Neural cell (in vitro differentiated cells): Measurements from ENCODE around the gene PTPRF. TPM values are rescaled to one million over a fixed set of nuclear protein-coding genes. Genes with fewer than 3 reads are reported as not detected.

Experiments used
- H2AFZ ChIP-seq: fragments of 200-600, 300-800 bp; sonication (generic), shearing (Covaris generic); 2 replicates; pipeline ENCODE4 v1.6.0; 2014; ENCODE audit warnings: low read depth, mild to moderate bottlenecking, antibody characterized with exemption, low read length, moderate library complexity
- H3F3A ChIP-seq: fragments of 200-600 bp; shearing (Covaris generic); 2 replicates; pipeline ENCODE4 v1.6.1; 2016; ENCODE audit warnings: mild to moderate bottlenecking, moderate library complexity, mixed read lengths, antibody characterized with exemption, low read length; ENCODE audit not compliant: insufficient read depth, poor library complexity, severe bottlenecking
- H3K27ac ChIP-seq: fragments of 200-600, 300-800 bp; sonication (generic), shearing (Covaris generic); 2 replicates; pipeline ENCODE4 v1.5.1; 2014; ENCODE audit warnings: mild to moderate bottlenecking, low read length, moderate library complexity
- H3K27me3 ChIP-seq: fragments of 300-800, 200-600 bp; sonication (generic), shearing (Covaris generic); 2 replicates; pipeline ENCODE4 v1.6.0; 2014; ENCODE audit warnings: mild to moderate bottlenecking, low read depth, low read length, moderate library complexity; ENCODE audit not compliant: insufficient read depth
- H3K36me3 ChIP-seq: fragments of 300-800, 200-600 bp; sonication (generic), shearing (Covaris generic); 2 replicates; pipeline ENCODE4 v1.5.1; 2014; ENCODE audit warnings: mild to moderate bottlenecking, antibody characterized with exemption, low read length, moderate library complexity; ENCODE audit not compliant: insufficient read depth
- H3K4me2 ChIP-seq: fragments of 300-800, 200-600 bp; sonication (generic), shearing (Covaris generic); 2 replicates; pipeline ENCODE4 v1.6.0; 2014; ENCODE audit warnings: mild to moderate bottlenecking, low read length
- H3K4me3 ChIP-seq: fragments of 300-800, 200-600 bp; sonication (generic), shearing (Covaris generic); 2 replicates; pipeline ENCODE4 v1.5.1; 2014; ENCODE audit warnings: mild to moderate bottlenecking, low read length, moderate library complexity
- H3K79me2 ChIP-seq: fragments of 200-600 bp; shearing (Covaris generic); replicated peaks from 2 replicates; pipeline ENCODE4 v1.6.0; 2014; ENCODE audit warnings: mild to moderate bottlenecking, low read length, moderate library complexity; ENCODE audit not compliant: insufficient read depth
- H3K9ac ChIP-seq: fragments of 300-800, 200-600 bp; sonication (generic), shearing (Covaris generic); 2 replicates; pipeline ENCODE4 v1.6.1; 2016; ENCODE audit warnings: mild to moderate bottlenecking, low read length, mixed read lengths
- H3K9me2 ChIP-seq: fragments of 200-600 bp; shearing (Covaris generic); 2 replicates; pipeline ENCODE4 v1.6.1; 2016; ENCODE audit warnings: mild to moderate bottlenecking, low read length, mixed read lengths; ENCODE audit not compliant: insufficient read depth
- H3K9me3 ChIP-seq: fragments of 200-600, 300-800 bp; sonication (generic), shearing (Covaris generic); 2 replicates; pipeline ENCODE4 v1.6.1; 2016; ENCODE audit warnings: mild to moderate bottlenecking, mixed run types, low read length, moderate library complexity, mixed read lengths
- H4K20me1 ChIP-seq: fragments of 200-600 bp; shearing (Covaris generic); 2 replicates; pipeline ENCODE4 v1.6.1; 2016; ENCODE audit warnings: mild to moderate bottlenecking, mixed run types; ENCODE audit not compliant: insufficient read depth
- CTCF ChIP-seq: fragments of 450-650 bp; IDR thresholded peaks from 2 replicates; pipeline ENCODE4 v1.5.1; 2014; ENCODE audit warnings: antibody characterized with exemption, mild to moderate bottlenecking, moderate library complexity; ENCODE audit not compliant: poor library complexity, severe bottlenecking
- EP300 ChIP-seq: fragments of 450-650 bp; conservative IDR thresholded peaks from 2 replicates; pipeline ENCODE4 v1.6.1; 2014; ENCODE audit warnings: antibody characterized with exemption, mild to moderate bottlenecking, moderate library complexity; ENCODE audit not compliant: poor library complexity, severe bottlenecking
- EZH2 ChIP-seq: fragments of 200-600, 300-800 bp; shearing (Covaris generic), sonication (generic); IDR thresholded peaks from 2 replicates; pipeline ENCODE4 v1.6.1; 2014; ENCODE audit warnings: antibody characterized with exemption, low read length, borderline replicate concordance, mild to moderate bottlenecking; ENCODE audit not compliant: insufficient read depth, poor library complexity, severe bottlenecking
- MXI1 ChIP-seq: fragments of 450-650 bp; conservative IDR thresholded peaks from 2 replicates; pipeline ENCODE4 v1.6.1; 2014; ENCODE audit warnings: antibody characterized with exemption, mild to moderate bottlenecking; ENCODE audit not compliant: poor library complexity, severe bottlenecking
- POLR2AphosphoS5 ChIP-seq: IDR thresholded peaks from 2 replicates; pipeline ENCODE4 v1.6.1; 2012
- RAD21 ChIP-seq: fragments of 450-650 bp; conservative IDR thresholded peaks from 2 replicates; pipeline ENCODE4 v1.6.1; 2014; ENCODE audit warnings: antibody characterized with exemption, mild to moderate bottlenecking, moderate library complexity
- REST ChIP-seq: IDR thresholded peaks from 2 replicates; pipeline ENCODE4 v1.6.1; 2012; ENCODE audit warnings: borderline replicate concordance
- SMC3 ChIP-seq: fragments of 450-650 bp; conservative IDR thresholded peaks from 2 replicates; pipeline ENCODE4 v1.6.1; 2014; ENCODE audit warnings: antibody characterized with exemption, mild to moderate bottlenecking, moderate library complexity; ENCODE audit not compliant: poor library complexity
- TAF1 ChIP-seq: IDR thresholded peaks from 2 replicates; pipeline ENCODE4 v1.6.1; 2012; ENCODE audit warnings: low read depth
- polyA plus RNA-seq: library from polyadenylated mRNA; depleted of rRNA; stranded (reverse); fragments of >200 nt; gene quantifications from 2 replicates; pipeline ENCODE4 v1.2.3, GENCODE V29; 2014

The PTPRF gene
- polyA plus RNA-seq, 1 donor from 2014 or later = 66.6 TPM

DNA sequence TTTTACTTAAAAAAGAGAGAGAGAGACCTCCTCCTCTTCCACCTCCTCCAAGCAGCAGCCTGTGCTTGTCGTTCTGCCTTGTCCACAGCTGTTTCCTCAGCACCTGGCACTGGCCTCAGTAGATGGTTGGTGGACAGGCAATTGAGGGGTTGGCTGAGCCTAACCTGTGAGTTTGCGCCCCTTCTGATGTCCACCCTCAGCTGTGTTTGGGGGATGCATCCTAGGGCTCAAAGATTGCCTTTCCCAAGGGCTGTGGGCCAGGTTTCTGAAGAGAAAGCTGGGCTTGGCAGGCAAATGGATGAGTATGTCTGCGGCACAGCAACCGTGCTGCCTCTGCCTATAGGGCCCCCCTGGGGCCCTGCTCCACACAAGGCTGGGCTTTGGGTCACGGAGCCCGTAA, 84.2 kb downstream of the PTPRF start:
- no peak overlapping the region for H3K27ac ChIP-seq
- no peaks in the 10 kb centered on the region for H3K36me3 ChIP-seq
- no peak overlapping the region for H3K4me2 ChIP-seq
- no peak overlapping the region for H3K9ac ChIP-seq
- no peaks in the 10 kb centered on the region for H3K9me3 ChIP-seq
- TF ChIP-seq CTCF = no peak
- TF ChIP-seq RAD21 = no peak
- no peak for TF ChIP-seq EZH2
- no peak for TF ChIP-seq SMC3
- TF ChIP-seq POLR2AphosphoS5 = no peak
- no peak for TF ChIP-seq REST
- no peak for TF ChIP-seq EP300
- no peak for TF ChIP-seq TAF1
- TF ChIP-seq MXI1 = no peak
- H3K4me3 ChIP-seq = no peak overlapping the region
- H3K27me3 ChIP-seq = no peaks in the 10 kb centered on the region
- H3K79me2 ChIP-seq = no peaks in the 10 kb centered on the region
- H2AFZ ChIP-seq = no peak overlapping the region
- H3F3A ChIP-seq = no peaks in the 10 kb centered on the region
- no peaks in the 10 kb centered on the region for H3K9me2 ChIP-seq
- H4K20me1 ChIP-seq = no peaks in the 10 kb centered on the region

- Histone ChIP-seq H3K79me2 (no peaks in the 10 kb centered on the region), H3K9me2 (no peaks in the 10 kb centered on the region), H3K4me2 (no peak overlapping the region), H3K27ac (no peak overlapping the region), H3K36me3 (no peaks in the 10 kb centered on the region), H3K27me3 (no peaks in the 10 kb centered on the region), H2AFZ (no peak overlapping the region), H3K9ac (no peak overlapping the region), H3K4me3 (no peak overlapping the region), H4K20me1 (no peaks in the 10 kb centered on the region), H3K9me3 (no peaks in the 10 kb centered on the region), H3F3A (no peaks in the 10 kb centered on the region)
- TF ChIP-seq RAD21 (no peak), MXI1 (no peak), TAF1 (no peak)
Observed at GRCh38 chr1:43616383-43616782, 85.7 kb downstream of the PTPRF start.

DNA sequence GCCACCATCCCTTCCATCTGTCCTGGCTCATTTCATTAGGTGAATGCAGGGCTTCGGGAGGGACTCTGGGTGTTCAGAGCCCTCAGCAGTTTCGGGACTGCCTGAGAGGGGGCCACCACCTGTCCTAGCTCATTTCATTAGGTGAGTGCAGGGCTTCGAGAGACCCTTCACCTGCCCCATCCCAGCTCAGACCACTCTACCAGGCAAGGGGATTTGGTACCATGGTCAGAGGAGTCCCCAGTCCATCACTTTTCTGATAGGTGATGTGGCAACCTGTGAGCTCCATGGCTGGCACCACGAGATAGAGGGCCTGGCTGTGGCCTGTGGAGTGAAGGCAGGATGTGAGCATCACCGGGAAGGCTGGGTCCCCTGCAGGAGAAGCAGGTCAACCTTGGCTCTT, 86.3 kb downstream of the PTPRF start:
- H3K36me3 ChIP-seq = no peaks in the 10 kb centered on the region

More for the DNA sequence above, 86.3 kb downstream of the PTPRF start:
- TF ChIP-seq POLR2AphosphoS5 = no peak
- TF ChIP-seq SMC3 = no peak
- TF ChIP-seq TAF1 = no peak
- TF ChIP-seq REST = no peak
- TF ChIP-seq EZH2 = no peak
- TF ChIP-seq MXI1 = no peak
- TF ChIP-seq EP300 = no peak
- TF ChIP-seq CTCF = no peak
- TF ChIP-seq RAD21 = no peak
- Histone ChIP-seq H3K27me3 (no peaks in the 10 kb centered on the region), H3K4me3 (no peak overlapping the region), H3F3A (no peaks in the 10 kb centered on the region), H4K20me1 (no peaks in the 10 kb centered on the region), H3K27ac (no peak overlapping the region), H3K79me2 (no peaks in the 10 kb centered on the region), H3K9me2 (no peaks in the 10 kb centered on the region), H3K9me3 (no peaks in the 10 kb centered on the region), H2AFZ (no peak overlapping the region), H3K9ac (no peak overlapping the region), H3K4me2 (no peak overlapping the region)
